Thyroid gland (tissue), 4 donors: Measurements from ENCODE around the gene GPC5. TPM values are rescaled to one million over a fixed set of nuclear protein-coding genes. Genes with fewer than 3 reads are reported as not detected.

Experiments
- DNase-seq, 2 donors: peaks; one replicate each; pipeline ENCODE4 v3.0.0-alpha.2; 2019
- H3K27ac ChIP-seq, 3 donors: fragments of 200-600 bp; sonication (generic); 1 replicate in 2 of 3; 2 replicates in 1 of 3; pipeline ENCODE4 v1.5.1; 2016 to 2019; ENCODE audit warnings: mild to moderate bottlenecking in 1 of 3, moderate library complexity in 1 of 3
- H3K27me3 ChIP-seq: fragments of 200-600 bp; sonication (generic); one replicate; pipeline ENCODE4 v1.5.1; 2019
- H3K36me3 ChIP-seq, 2 donors: fragments of 200-600 bp; sonication (generic); one replicate each; pipeline ENCODE4 v1.5.1; 2016 to 2019
- H3K4me1 ChIP-seq, 2 donors: fragments of 200-600 bp; sonication (generic); one replicate each; pipeline ENCODE4 v1.5.1; 2017 to 2019
- H3K4me3 ChIP-seq, 3 donors: fragments of 200-600 bp; sonication (generic); replicated peaks in 1 of 3; 1 replicate in 2 of 3; 2 replicates in 1 of 3; pipeline ENCODE4 v1.5.1; 2016; ENCODE audit warnings: mild to moderate bottlenecking in 1 of 3
- H3K9me3 ChIP-seq: fragments of 200-600 bp; sonication (generic); one replicate; pipeline ENCODE4 v1.5.1; 2017
- POLR2A ChIP-seq, 2 donors: fragments of 450-650 bp; IDR thresholded peaks; one replicate each; pipeline ENCODE4 v1.6.1; 2017; ENCODE audit warnings: antibody characterized with exemption in 2 of 2, mild to moderate bottlenecking in 2 of 2, moderate library complexity in 1 of 2
- WGBS, 2 donors: methylation state at CpG; one replicate each; pipeline ENCODE4 v1.1.5; 2017; 5-methylcytosine and 5-hydroxymethylcytosine counted together
- intact Hi-C: fragments of 100-400 bp; cut with DNase I; formaldehyde crosslinking; loops from one replicate; pipeline ENCODE4 v1.15.1; 2023
- total RNA-seq, 4 donors: library from RNA; depleted of rRNA; stranded (reverse); fragments of >200 nt; gene quantifications; one replicate each; pipeline ENCODE4 v1.2.3, GENCODE V29; 2016
- TF ChIP-seq, protein P1 (sequence below), 6 experiments: fragments of 200-600 bp in 3 of 6; fragments of 450-650 bp in 3 of 6; sonication (generic) in 3 of 6; IDR thresholded peaks; one replicate each; pipeline ENCODE4 v1.5.1; 2016 to 2019; ENCODE audit warnings: antibody characterized with exemption in 6 of 6, mild to moderate bottlenecking in 2 of 6, inconsistent platforms in 1 of 6, moderate library complexity in 1 of 6

The GPC5 gene
- total RNA-seq, 4 donors from 2014 or later, result 0.67 to 2.3 (median 1.3) TPM

DNA sequence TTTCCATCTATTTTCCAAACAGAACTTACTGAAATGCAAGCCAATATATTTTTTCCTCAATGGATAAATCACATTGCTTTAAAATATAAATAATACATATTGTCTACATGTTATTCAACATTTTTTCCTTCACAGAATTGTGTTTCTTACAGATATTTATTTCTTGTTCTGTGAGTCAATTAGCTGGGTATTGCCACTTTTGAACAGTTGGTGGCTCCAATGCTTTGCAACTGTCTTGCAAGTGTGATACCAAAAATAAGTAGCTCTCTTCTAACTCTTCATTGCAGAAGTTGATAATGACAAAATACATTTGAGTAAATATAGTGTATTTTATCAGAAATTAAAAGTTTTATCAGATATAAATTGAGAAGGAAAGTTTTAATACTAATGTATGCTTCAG lies 17.1 kb upstream of the GPC5 start:
- Histone ChIP-seq H3K27me3 (no peaks in the 10 kb centered on the region), H3K4me3 (no peak overlapping the region), H3K36me3 (no peaks in the 10 kb centered on the region), H3K4me1 (no peaks in the 10 kb centered on the region), H3K27ac (no peak overlapping the region), H3K9me3 (no peaks in the 10 kb centered on the region)
- intact Hi-C loops, result no loop called here
- DNase-seq, result no peak
- TF ChIP-seq POLR2A (IDR thresholded peaks at IDR 0.05), result no peak
- TF ChIP-seq, protein P1, sequence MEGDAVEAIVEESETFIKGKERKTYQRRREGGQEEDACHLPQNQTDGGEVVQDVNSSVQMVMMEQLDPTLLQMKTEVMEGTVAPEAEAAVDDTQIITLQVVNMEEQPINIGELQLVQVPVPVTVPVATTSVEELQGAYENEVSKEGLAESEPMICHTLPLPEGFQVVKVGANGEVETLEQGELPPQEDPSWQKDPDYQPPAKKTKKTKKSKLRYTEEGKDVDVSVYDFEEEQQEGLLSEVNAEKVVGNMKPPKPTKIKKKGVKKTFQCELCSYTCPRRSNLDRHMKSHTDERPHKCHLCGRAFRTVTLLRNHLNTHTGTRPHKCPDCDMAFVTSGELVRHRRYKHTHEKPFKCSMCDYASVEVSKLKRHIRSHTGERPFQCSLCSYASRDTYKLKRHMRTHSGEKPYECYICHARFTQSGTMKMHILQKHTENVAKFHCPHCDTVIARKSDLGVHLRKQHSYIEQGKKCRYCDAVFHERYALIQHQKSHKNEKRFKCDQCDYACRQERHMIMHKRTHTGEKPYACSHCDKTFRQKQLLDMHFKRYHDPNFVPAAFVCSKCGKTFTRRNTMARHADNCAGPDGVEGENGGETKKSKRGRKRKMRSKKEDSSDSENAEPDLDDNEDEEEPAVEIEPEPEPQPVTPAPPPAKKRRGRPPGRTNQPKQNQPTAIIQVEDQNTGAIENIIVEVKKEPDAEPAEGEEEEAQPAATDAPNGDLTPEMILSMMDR (IDR thresholded peaks at IDR 0.05), result peak in 4 of 6 experiments; percentile 11 to 48 (median 27)

DNA sequence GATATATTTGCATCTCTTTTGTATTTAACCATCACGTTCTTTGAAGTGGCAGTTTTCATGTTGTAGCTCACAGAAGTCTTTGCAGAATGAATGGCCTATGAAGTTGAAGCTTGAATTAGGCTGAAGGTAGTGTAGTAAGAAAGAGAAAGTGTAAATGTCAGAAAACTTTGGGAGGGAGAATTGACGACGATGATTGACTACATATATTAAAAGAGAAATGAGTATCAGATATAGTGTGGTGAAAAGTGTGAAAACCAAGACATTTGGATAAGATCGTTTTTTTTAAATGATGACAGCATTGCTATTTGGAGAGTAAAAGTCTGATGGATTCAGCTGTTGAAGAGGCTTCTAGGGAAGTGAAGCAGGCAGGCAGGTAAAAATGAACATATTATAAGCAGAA lies 14.6 kb upstream of the GPC5 start:
- H3K4me3 ChIP-seq, result no peak overlapping the region
- intact Hi-C loops, result no loop called here
- H3K27me3 ChIP-seq, result no peaks in the 10 kb centered on the region
- WGBS, 2 donors, result 84 to 86% methylated on average over 4 of the region's 4 CpGs
- no peak for TF ChIP-seq POLR2A (IDR thresholded peaks at IDR 0.05)
- TF ChIP-seq, protein P1 (IDR thresholded peaks at IDR 0.05), result no peak
- H3K27ac ChIP-seq, result no peak overlapping the region
- H3K36me3 ChIP-seq, result no peaks in the 10 kb centered on the region
- no peaks in the 10 kb centered on the region for H3K4me1 ChIP-seq
- no peaks in the 10 kb centered on the region for H3K9me3 ChIP-seq
- no peak for DNase-seq

DNA sequence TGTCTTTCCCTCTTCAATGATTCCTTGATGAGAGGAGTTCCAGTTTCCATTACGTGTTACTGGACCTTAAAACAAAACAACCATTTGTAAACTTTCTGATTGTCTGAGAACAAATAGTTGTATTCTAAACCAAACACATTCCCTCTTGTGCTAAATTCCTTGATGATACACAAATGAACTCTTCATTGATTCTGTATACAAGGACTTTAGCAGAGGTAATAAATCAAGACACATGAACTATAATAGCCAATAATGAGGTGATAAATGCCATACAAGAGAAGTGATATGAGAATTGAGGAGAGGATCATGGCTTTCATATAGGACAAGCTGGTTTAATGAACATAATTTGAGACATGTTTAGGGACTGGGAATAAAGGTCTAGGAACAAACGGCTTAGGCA lies 13.5 kb upstream of the GPC5 start:
- WGBS, 2 donors, result 78% methylated on average over 2 of the region's 2 CpGs
- no peak for DNase-seq
- Histone ChIP-seq H3K36me3 (no peaks in the 10 kb centered on the region), H3K4me1 (no peaks in the 10 kb centered on the region), H3K27me3 (no peaks in the 10 kb centered on the region), H3K9me3 (no peaks in the 10 kb centered on the region), H3K4me3 (no peak overlapping the region), H3K27ac (no peak overlapping the region)
- TF ChIP-seq, protein P1 (IDR thresholded peaks at IDR 0.05), result no peak
- TF ChIP-seq POLR2A (IDR thresholded peaks at IDR 0.05), result no peak
- intact Hi-C loops, result no loop called here

DNA sequence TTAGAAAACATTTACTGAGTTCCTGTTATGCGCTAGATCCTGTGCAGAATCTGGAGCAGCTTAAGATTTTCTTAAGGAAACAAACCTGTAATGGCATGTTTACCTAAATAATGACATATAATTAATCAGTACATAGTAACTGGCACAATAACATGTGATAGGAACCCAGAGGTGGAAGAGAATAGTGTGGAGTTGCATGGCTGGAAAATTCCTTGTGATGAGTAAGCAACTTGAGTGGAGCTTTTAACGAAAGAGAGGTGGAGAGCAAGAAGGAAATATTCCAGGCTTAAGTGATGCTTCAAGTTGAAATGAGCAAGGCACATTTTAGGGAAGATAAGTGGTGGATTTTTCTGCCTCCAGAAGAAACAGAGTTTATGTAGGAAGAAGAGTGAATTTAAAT lies 9.2 kb upstream of the GPC5 start:
- no peak overlapping the region for H3K27ac ChIP-seq
- H3K4me1 ChIP-seq, result no peaks in the 10 kb centered on the region
- no peaks in the 10 kb centered on the region for H3K27me3 ChIP-seq
- no peak overlapping the region for H3K4me3 ChIP-seq
- no peaks in the 10 kb centered on the region for H3K36me3 ChIP-seq
- 65 to 66% methylated on average over 2 of the region's 2 CpGs for WGBS, 2 donors
- intact Hi-C loops, result no loop called here
- no peaks in the 10 kb centered on the region for H3K9me3 ChIP-seq
- no peak for DNase-seq
- no peak for TF ChIP-seq POLR2A (IDR thresholded peaks at IDR 0.05)
- TF ChIP-seq, protein P1 (IDR thresholded peaks at IDR 0.05), result no peak

DNA sequence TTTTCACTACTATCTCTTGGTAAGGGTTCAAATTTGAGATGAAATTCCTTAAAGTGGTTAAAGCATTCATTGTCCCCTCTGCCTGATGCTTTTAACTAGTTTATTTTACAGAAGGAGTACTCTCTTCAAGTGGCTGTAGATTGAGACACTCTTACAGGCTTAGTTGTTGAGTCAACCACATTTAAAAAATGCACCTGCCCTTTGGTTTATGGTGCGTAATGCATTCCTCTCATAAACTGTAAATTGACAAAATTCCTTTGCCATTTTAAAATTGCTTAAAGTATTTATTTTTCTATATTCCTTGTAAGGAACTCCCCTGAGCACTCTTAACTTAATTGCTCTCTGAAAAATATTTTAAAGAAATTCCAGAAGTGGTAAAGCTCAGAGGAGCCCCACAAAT lies 826 bp upstream of the GPC5 start:
- Histone ChIP-seq H3K4me1 (peaks cover 6 to 12% of the 10 kb centered on the region in 2 donors), H3K4me3 (no peak overlapping the region), H3K27me3 (no peaks in the 10 kb centered on the region), H3K9me3 (no peaks in the 10 kb centered on the region), H3K36me3 (no peaks in the 10 kb centered on the region), H3K27ac (no peak overlapping the region)
- TF ChIP-seq, protein P1 (IDR thresholded peaks at IDR 0.05), result no peak
- no peak for TF ChIP-seq POLR2A (IDR thresholded peaks at IDR 0.05)
- intact Hi-C loops, result no loop called here
- DNase-seq, result no peak
- 74 to 90% methylated on average over 1 of the region's 1 CpG for WGBS, 2 donors
